ENCODE measurements around the gene DOCK4. TPM values are rescaled to one million over a fixed set of nuclear protein-coding genes. Genes with fewer than 3 reads are reported as not detected.
A peak's percentile ranks its signal among the peaks of the same experiment; 100 is the strongest.

The DOCK4 gene
- total RNA-seq, 1 experiment from 2014 or later: 20.4 TPM

- ATAC-seq: peak; percentile 78
- H3K27ac Mint-ChIP-seq: peak overlapping the region; percentile 43
- no peak for DNase-seq (ENCODE audit: low spot score)
- H3K4me3 Mint-ChIP-seq: no peak overlapping the region
- peaks cover 7% of the 10 kb centered on the region; the same call in 1 of the 2 replicates for H3K36me3 Mint-ChIP-seq
- ChIA-PET POLR2A (no interaction called here), CTCF (interaction anchor here (0.6 kb wide), 1 partner anchor 189 kb away, joined by 3 read pairs; no protein-coding TSS in a partner anchor)
- peaks cover 17% of the 10 kb centered on the region for H3K4me1 Mint-ChIP-seq
- H3K27me3 Mint-ChIP-seq (ENCODE audit: low read depth): no peaks in the 10 kb centered on the region
- H3K9me3 Mint-ChIP-seq: peaks cover 9% of the 10 kb centered on the region
- TF ChIP-seq IRF2 (CRISPR knock-in tag; IDR thresholded peaks at IDR 0.05; ENCODE audit: borderline replicate concordance, low read depth) (no peak), ELF4 (CRISPR knock-in tag; IDR thresholded peaks at IDR 0.05; ENCODE audit: low read depth) (no peak), ZNF219 (CRISPR knock-in tag; IDR thresholded peaks at IDR 0.05; ENCODE audit: borderline replicate concordance) (no peak), GTF2I (CRISPR knock-in tag; conservative IDR thresholded peaks at IDR 0.05) (no peak), NR2C2 (CRISPR knock-in tag; IDR thresholded peaks at IDR 0.05) (no peak), KAT7 (CRISPR knock-in tag; IDR thresholded peaks at IDR 0.05; ENCODE audit: borderline replicate concordance) (no peak), NFATC4 (CRISPR knock-in tag; IDR thresholded peaks at IDR 0.05) (no peak), EMX1 (CRISPR knock-in tag; IDR thresholded peaks at IDR 0.05) (no peak), ZNF317 (CRISPR knock-in tag; IDR thresholded peaks at IDR 0.05; ENCODE audit: borderline replicate concordance, low read depth) (no peak), FOXJ3 (CRISPR knock-in tag; IDR thresholded peaks at IDR 0.05; ENCODE audit: borderline replicate concordance) (no peak), RELA (CRISPR knock-in tag; IDR thresholded peaks at IDR 0.05; ENCODE audit: borderline replicate concordance) (no peak)
- TF ChIP-seq, protein P1, sequence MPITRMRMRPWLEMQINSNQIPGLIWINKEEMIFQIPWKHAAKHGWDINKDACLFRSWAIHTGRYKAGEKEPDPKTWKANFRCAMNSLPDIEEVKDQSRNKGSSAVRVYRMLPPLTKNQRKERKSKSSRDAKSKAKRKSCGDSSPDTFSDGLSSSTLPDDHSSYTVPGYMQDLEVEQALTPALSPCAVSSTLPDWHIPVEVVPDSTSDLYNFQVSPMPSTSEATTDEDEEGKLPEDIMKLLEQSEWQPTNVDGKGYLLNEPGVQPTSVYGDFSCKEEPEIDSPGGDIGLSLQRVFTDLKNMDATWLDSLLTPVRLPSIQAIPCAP (CRISPR knock-in tag; IDR thresholded peaks at IDR 0.05): no peak
Measured at GRCh38 chr7:111900283-111900682, 305.9 kb downstream of the DOCK4 start.

DNA sequence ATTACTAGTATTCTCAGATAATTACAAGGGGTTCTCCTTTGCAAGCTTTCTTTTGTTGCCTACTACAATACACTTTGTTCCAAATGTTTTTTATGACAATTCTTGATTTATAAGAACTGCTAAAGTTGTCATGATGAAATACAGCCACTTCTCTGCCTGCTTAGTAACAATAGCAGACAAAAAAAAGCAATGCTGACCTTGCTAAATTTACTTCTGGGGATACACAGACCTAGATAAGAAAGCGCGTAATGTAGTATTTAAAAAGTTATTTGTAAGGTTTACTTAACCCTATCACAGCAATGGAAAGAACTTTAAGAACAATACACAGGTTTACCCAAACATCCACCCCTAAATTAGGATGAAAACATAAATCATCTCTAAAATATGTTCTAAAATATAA, 311.1 kb downstream of the DOCK4 start:
- ChIA-PET POLR2A (no interaction called here), CTCF (no interaction called here)
- H3K27ac Mint-ChIP-seq: no peak overlapping the region
- peaks cover under 1% of the 10 kb centered on the region; the same call in 1 of the 2 replicates for H3K4me1 Mint-ChIP-seq
- no peaks in the 10 kb centered on the region for H3K36me3 Mint-ChIP-seq
- ATAC-seq (no peak), DNase-seq (ENCODE audit: low spot score) (no peak)
- TF ChIP-seq ZNF219 (CRISPR knock-in tag; IDR thresholded peaks at IDR 0.05; ENCODE audit: borderline replicate concordance) (no peak), IRF2 (CRISPR knock-in tag; IDR thresholded peaks at IDR 0.05; ENCODE audit: borderline replicate concordance, low read depth) (no peak), RELA (CRISPR knock-in tag; IDR thresholded peaks at IDR 0.05; ENCODE audit: borderline replicate concordance) (no peak), ZNF532 (CRISPR knock-in tag; IDR thresholded peaks at IDR 0.05; ENCODE audit: borderline replicate concordance) (no peak), RORB (CRISPR knock-in tag; IDR thresholded peaks at IDR 0.05) (no peak), ESRRA (CRISPR knock-in tag; IDR thresholded peaks at IDR 0.05; ENCODE audit: borderline replicate concordance) (no peak), ZNF423 (CRISPR knock-in tag; IDR thresholded peaks at IDR 0.05) (no peak), ZNF232 (CRISPR knock-in tag; IDR thresholded peaks at IDR 0.05) (no peak), FOXP4 (CRISPR knock-in tag; IDR thresholded peaks at IDR 0.05) (no peak), GTF2I (CRISPR knock-in tag; conservative IDR thresholded peaks at IDR 0.05) (no peak), FOXJ3 (CRISPR knock-in tag; IDR thresholded peaks at IDR 0.05; ENCODE audit: borderline replicate concordance) (no peak), NR1H2 (CRISPR knock-in tag; IDR thresholded peaks at IDR 0.05) (no peak), HMGA2 (CRISPR knock-in tag; IDR thresholded peaks at IDR 0.05) (no peak), STAT6 (CRISPR knock-in tag; conservative IDR thresholded peaks at IDR 0.05; ENCODE audit: low read depth) (no peak)
- TF ChIP-seq, protein P2, sequence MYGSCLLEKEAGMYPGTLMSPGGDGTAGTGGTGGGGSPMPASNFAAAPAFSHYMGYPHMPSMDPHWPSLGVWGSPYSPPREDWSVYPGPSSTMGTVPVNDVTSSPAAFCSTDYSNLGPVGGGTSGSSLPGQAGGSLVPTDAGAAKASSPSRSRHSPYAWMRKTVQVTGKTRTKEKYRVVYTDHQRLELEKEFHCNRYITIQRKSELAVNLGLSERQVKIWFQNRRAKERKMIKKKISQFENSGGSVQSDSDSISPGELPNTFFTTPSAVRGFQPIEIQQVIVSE (CRISPR knock-in tag; IDR thresholded peaks at IDR 0.05; ENCODE audit: borderline replicate concordance): no peak
- H3K27me3 Mint-ChIP-seq (ENCODE audit: low read depth): no peaks in the 10 kb centered on the region
- no peak overlapping the region for H3K4me3 Mint-ChIP-seq
- no peaks in the 10 kb centered on the region for H3K9me3 Mint-ChIP-seq
